MV-4-11 (cell line): Measurements from ENCODE around the gene TNRC6C.
A peak's percentile ranks its signal among the peaks of the same experiment; 100 is the strongest.
"Not testable (repeated sequence)": the region's sequence is repeated elsewhere in the genome, so short reads cannot be mapped to it uniquely, and the experiment has no call there.

Experiments
- DNase-seq: peaks from one replicate; lab custom pipeline; 2025; lab: John Stamatoyannopoulos, UW

The TNRC6C gene

DNA sequence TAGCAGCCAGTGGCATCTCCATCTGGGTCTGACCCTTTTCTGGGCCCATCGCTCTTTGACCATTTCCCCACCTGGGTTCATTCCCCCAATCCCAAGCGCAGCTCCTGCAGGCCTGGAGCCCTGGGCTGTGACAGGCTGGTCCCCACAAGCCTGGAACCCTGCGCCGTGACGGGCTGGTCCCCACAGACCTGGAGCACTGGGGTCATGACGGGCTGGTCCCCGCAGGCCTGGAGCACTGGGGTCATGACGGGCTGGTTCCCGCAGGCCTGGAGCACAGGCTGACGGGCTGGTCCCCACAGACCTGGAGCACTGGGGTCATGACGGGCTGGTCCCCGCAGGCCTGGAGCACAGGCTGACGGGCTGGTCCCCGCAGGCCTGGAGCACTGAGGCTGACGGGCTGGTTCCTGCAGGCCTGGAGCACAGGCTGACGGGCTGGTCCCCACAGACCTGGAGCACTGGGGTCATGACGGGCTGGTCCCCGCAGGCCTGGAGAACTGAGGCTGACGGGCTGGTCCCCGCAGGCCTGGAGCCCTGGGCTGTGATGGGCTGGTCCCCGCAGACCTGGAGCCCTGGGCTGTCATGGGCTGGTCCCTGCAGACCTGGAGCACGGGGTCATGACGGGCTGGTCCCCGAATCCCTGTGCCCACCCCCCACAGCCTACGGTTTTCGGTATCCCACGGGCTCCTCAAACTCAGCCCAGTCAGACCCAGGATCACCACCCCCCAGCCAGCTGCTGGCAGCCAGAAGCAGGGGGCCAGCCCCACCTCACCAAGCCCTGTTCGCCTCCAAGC lies 153.4 kb downstream of the TNRC6C start:
- no peak for DNase-seq

- peak; percentile 48 for DNase-seq
These were observed 154.3 kb downstream of the TNRC6C start for GRCh38 chr17:78112518-78113471.

- DNase-seq = peak; percentile 72
These were observed 155.6 kb downstream of the TNRC6C start for GRCh38 chr17:78113804-78114785.

DNA sequence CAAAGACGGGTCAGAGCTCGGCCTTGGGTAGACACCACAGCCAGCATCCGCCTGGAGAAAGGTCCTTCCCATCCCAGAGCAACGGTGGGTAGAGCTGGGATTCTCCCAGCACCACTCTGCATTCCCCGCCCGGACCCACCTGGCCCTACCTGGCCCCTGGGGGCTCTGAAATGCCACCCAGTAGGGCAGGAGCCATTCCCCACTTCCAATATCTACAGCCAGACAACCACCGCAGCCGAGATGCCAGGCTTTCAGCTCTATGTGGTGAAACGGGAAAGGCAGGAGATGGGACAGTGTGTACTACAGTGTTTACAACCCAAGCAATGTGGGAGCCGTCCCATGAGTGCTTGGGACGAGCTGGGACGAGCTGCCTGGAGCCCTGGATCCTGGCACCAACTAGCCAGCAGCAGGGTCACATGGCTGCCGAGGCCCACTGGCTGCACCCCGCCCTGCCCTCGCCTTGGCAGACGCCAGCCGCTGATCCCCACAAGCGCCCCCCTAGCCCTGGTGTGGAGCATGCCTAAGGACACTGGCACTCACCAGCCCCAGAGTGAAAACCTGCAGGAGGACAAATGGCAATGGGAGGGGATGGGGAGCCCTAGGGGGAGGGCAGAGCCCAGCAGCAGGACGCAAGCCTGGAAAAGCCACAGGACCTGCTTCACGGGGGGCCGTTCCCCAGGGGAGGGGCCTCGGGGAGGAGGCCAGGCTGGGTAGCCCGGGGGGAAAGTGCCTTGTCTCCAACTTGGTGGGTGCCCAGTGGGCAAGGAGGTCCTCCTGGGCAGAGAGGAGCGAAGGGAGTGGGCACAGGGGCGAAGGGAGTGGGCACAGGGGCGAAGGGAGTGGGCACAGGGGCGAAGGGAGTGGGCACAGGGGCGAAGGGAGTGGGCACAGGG lies 156.6 kb downstream of the TNRC6C start:
- DNase-seq = no peak

DNA sequence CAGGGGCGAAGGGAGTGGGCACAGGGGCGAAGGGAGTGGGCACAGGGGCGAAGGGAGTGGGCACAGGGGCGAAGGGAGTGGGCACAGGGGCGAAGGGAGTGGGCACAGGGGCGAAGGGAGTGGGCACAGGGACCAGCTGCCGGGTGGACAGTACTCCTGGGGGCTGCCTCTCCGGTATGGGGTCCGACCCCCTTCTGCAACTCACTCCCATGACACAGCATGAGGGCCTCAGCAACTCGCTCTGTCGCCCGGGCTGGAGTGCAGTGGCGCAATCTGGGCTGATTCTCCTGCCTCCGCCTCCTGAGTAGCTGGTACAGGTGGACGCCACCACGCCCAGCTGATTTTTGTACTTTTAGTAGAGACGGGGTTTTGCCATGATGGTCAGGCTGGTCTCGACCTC lies 157.3 kb downstream of the TNRC6C start:
- not testable (repeated sequence) for DNase-seq

DNA sequence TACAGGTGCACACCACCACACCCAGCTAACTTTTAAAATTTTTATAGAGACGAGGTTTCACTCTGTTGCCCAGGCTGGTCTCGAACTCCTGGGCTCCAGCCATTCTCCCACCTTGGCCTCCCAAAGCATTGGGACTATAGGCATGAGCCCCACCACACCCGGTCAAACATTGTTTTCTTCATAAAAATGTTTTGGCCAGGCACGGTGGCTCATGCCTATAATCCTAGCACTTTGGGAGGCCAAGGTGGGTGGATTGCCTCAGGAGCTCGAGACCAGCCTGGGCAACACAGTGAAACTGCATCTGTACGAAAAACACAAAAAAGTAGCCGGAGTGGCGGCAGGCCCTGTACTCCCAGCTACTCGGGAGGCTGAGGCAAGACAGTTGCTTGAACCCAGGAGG lies 157.9 kb downstream of the TNRC6C start:
- no peak for DNase-seq

DNA sequence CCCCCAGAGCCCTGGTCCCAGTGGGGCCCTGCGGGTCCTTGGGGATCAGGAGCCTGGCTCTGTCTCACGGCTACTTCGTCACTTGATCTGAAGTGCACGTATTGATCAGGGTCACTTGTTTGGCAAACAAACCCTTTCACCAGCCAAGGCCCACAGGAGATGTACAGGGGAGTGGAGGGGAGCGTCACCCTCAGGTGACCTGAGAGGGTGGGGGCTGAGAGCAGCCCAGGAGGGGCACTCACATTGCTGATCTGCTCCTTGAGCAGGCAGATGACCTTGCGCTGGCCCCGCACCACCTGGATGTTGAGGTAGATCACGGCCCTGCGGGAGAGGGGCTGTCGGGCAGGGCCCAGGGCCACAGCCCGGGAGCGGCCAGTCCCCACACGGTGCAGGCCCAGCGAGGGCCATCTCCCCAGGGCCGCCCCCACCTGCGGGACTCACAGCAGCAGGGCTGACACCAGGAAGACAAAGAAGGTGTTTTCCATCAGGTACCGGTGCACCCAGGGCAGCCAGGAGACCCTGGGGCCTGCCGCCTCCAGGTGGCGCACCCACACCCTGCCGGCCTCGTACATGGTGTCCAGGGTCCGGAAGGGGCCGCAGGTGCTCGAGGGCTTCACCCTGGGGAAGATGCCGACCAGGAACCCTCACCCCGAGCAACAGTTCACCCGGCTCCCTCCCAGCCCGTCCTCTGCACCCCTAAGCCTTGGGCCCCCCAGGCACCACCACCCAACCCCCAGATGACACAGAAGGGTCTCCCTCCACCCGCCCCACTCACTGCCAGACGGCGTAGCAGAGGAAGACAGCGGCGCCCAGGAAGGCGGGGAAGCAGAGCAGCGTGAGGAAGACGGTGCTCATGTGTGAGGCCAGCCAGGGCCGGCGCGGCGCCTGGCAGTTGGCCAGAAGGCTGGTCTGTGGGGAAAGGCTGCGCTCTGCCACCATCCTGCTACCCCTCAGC lies 158.8 kb downstream of the TNRC6C start:
- DNase-seq = no peak

DNA sequence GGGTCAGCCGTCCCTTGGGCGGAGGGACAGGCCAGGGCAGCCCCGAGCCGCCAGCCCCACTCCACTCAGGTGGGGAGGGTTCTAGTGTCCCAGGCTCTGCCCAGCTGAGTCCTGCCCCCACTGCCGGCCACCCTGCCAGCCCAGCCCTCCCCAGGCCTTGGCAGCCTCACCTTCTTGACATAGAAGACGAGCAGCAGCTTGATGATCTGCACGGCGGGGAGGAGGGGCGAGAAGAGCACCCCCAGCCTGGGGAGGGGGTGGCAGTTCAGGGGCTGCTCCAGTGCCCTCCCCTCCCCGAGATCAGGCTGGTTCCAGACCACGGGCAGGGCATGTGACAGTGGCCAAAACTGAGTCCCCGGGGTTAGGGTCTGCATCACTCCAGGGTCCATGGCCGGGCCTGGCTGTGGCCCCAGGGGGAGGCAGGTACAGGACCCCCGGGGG lies 160.3 kb downstream of the TNRC6C start:
- DNase-seq = no peak

DNA sequence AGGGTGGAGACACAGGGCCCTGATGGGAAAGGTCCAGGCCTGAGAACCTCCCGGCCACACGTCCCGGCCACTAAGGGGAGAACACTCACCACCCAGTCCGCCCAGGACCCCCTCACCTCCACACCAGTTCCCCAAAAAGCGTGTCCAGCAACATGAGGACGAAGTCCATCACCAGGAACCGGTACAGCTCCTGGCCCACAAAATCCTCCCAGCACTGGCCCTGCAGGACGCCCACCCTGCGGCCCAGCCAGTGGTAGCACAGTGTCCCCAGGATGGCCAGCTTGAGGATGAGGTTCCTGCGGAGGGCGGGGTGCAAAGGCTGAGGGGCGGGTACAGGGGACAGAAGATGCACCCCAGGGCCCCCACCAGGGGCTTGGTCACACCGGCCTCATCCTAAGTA lies 162.0 kb downstream of the TNRC6C start:
- DNase-seq = no peak

- no peak for DNase-seq
These were observed 162.7 kb downstream of the TNRC6C start for GRCh38 chr17:78120971-78121800.

- DNase-seq = no peak
These were observed 163.3 kb downstream of the TNRC6C start for GRCh38 chr17:78121801-78122215.

GRCh38 chr17:78122216-78122930 lies 163.9 kb downstream of the TNRC6C start:
- DNase-seq = no peak

DNA sequence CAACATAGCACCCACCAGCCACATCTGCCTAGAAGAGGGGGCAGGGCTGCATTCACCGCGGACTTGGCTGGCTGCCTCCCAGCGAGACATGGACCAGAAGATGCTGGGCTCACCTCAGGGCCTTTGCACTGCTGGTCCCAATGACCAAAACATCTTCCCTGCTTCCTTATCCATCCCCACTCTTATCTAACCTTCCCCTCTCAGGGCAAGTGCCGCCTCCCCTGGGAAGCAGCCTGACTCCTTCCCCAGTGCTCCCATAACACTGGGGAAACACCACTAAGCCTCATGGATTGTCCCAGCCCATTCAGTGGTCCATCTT lies 164.4 kb downstream of the TNRC6C start:
- DNase-seq = no peak

- no peak for DNase-seq
These were observed 164.9 kb downstream of the TNRC6C start for GRCh38 chr17:78123258-78123929.

- peak; percentile 88 for DNase-seq
These were observed 165.8 kb downstream of the TNRC6C start for GRCh38 chr17:78124081-78124835.

DNA sequence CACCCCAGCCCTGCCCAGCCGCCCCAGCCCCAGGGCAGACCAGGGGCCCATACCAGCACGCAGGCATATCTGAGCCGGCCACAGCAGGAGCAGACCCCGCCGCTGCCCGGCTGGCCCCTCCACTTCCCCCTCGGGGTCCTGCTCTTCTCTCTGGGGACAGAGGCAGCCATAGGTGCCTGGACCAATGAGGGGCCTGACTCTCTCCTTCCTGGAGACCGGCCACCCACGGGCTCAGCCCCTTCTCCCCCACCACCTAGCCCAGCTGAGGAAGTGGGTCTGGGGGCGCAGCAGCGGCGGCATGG lies 166.3 kb downstream of the TNRC6C start:
- DNase-seq = no peak
